ENCODE data around the gene MRPL49.

MRPL49 gene

DNA sequence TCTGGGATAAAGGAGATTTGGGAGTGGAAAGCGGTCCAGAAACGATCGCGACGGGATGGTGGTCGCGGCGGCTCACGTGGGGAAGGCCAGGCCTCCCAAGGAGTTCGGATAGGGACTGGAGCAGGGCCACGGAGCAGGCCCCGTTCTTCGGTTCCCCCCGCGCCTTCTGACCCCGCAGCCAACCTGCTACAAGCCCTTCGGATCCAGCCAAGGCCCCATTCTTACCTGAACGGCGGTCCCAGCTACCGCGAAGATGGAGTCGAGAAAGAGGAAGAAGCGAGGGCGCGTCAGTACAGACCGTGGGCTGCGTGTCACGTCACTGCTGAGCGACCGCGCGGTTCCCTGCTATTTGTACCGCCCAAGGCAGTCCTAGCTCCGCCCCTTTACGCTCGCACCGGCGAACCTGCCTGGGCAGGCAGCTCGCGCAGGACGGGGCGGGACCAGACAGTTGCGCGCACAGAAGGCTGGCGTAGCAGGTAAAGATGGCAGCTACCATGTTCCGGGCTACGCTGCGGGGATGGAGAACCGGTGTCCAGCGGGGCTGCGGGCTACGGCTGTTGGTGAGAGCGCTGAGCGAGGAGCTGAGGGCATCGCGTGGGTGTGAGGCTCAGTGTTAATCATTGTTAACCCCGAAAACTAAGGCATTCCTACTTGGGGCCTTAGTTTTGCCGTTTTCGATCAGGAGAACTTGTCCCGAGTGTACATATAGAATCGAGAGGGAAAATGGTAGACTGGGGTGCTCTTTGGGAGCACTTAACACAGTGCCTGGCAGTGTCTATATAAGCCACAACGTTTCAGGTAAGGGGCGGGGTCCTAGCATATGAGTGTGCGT lies at the start of gene MRPL49, which contains the start of gene FAU:
Gene MRPL49, plus strand, starts transcription at position 457 of the 832 bp plus-strand sequence. Its CDS starts 26 bp downstream, at position 483.
Gene FAU, minus strand, starts transcription at position 270 of the 832 bp plus-strand sequence. CDS start 321 bp downstream, outside the sequence.
- DNase-seq (ENCODE audit: low read depth), result peak; percentile 93

GRCh38 chr11:65072631-65072966 lies 49.5 kb upstream of the MRPL49 start:
- DNase-seq (ENCODE audit: low read depth), result no peak

DNA sequence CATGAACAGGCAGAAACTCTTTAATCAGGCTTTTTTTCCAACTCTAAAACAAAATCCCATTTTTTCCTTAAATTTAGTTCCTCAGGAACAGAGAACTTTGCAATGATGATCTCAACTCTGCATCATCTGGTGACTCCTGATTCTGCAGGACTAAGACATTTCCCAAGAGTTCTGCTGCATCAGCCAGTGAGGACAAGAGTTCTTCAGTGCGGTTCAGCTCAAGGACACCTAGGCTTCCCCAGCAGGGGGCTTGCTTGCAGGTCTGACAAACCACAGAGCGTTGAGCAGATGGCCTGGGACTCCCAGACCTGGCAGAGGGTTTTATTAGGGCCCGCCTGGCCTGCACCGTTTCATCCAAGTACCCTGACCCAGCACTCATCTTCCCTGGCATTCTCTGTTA lies 44.7 kb upstream of the MRPL49 start:
- DNase-seq (ENCODE audit: low read depth), result no peak

GRCh38 chr11:65078151-65078550 lies 44.0 kb upstream of the MRPL49 start:
- peak; percentile 23 for DNase-seq (ENCODE audit: low read depth)

DNA sequence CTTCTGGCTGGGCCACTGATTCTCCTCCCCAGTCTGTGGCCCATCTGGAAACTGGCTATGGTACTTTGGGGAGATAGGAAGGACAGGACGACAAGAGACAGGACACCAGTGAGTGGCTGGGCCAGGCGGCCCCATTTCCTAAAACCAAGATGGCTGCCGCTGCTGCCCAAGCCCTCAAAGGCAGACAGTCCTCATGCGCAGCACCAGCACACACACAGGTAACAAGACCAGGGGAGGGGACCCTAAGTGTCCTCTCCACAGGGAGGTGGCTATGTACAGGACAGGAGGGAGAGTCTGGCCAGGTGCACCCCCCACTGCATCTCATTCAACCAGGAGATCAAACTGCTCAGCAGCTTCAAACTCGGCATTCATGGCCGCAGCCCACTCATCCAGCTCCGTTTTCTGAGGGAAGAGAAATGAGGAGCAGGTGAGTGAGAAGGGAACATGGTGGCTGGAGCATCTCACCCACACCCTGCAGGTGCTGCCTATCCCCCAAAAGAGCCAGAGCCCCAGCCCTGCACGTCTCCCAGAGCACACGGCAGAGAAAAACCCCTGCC lies 43.3 kb upstream of the MRPL49 start:
- DNase-seq (ENCODE audit: low read depth), result no peak

- no peak for DNase-seq (ENCODE audit: low read depth)
Measured at GRCh38 chr11:65083134-65083833, 38.8 kb upstream of the MRPL49 start.

- DNase-seq (ENCODE audit: low read depth), result peak; percentile 97
Measured at GRCh38 chr11:65083834-65084597, 38.1 kb upstream of the MRPL49 start, which contains the start of the genes CDCA5 and ZFPL1. TSS of gene CDCA5 (minus strand) at chr11:65084040. CDS start at chr11:65083978, 62 bp downstream. TSS of gene ZFPL1 (plus strand) at chr11:65084222. CDS start at chr11:65084699, 477 bp downstream.

GRCh38 chr11:65084598-65085375 lies 37.3 kb upstream of the MRPL49 start:
- DNase-seq (ENCODE audit: low read depth), result no peak

DNA sequence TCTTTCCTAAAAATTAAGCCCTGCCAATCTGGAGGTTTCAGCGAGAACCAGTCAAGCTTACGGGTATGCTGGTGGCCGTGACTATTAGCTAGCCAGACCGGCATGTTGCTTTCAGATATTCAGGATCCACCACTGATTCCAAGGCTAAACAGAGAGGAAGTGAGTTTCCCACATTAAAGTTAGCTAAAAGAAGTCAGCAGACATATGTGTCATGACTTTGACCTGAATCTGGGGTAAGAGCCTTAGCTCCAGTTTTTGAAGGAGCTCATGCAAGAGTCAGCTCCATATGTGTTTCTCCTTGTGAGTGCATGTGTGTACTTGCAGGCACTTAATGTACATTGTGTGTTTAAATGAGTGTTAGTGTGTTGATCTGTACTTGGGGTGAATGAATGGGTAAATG lies 36.7 kb upstream of the MRPL49 start:
- DNase-seq (ENCODE audit: low read depth), result no peak

- DNase-seq (ENCODE audit: low read depth), result no peak
Measured at GRCh38 chr11:65086809-65087208, 35.3 kb upstream of the MRPL49 start.

GRCh38 chr11:65087216-65087615 lies 34.9 kb upstream of the MRPL49 start:
- DNase-seq (ENCODE audit: low read depth), result no peak

- no peak for DNase-seq (ENCODE audit: low read depth)
Measured at GRCh38 chr11:65087827-65088226, 34.3 kb upstream of the MRPL49 start.

GRCh38 chr11:65089621-65090020 lies 32.5 kb upstream of the MRPL49 start:
- DNase-seq (ENCODE audit: low read depth), result no peak

- no peak for DNase-seq (ENCODE audit: low read depth)
Measured at GRCh38 chr11:65090628-65091027, 31.5 kb upstream of the MRPL49 start.

GRCh38 chr11:65095427-65095826 lies 26.7 kb upstream of the MRPL49 start:
- no peak for DNase-seq (ENCODE audit: low read depth)

GRCh38 chr11:65095974-65096806 lies 25.9 kb upstream of the MRPL49 start, which contains the start of gene VPS51:
TSS of gene VPS51 (plus strand) at chr11:65096214. CDS start at chr11:65096251, 37 bp downstream.
- DNase-seq (ENCODE audit: low read depth), result peak; percentile 56

GRCh38 chr11:65096926-65097325 lies 25.2 kb upstream of the MRPL49 start:
- DNase-seq (ENCODE audit: low read depth), result no peak

- DNase-seq (ENCODE audit: low read depth), result no peak
Measured at GRCh38 chr11:65100674-65101350, 21.3 kb upstream of the MRPL49 start.

Data from stimulated activated CD8-positive, alpha-beta memory T cell treated with anti-CD3 and anti-CD28 coated beads, Interleukin-15, amount 100 ng/mL, for 24 hours (primary cell).